A673 (cell line): ENCODE measurements around the gene ARHGAP4. TPM values are rescaled to one million over a fixed set of nuclear protein-coding genes. Genes with fewer than 3 reads are reported as not detected.

Experiments used
- BruUV-seq: library from RNA; stranded (reverse); fragments of 400-500 nt; replicated peaks from 2 replicates; lab custom pipeline; 2021; lab: Mats Ljungman, UMichigan
- CTCF ChIA-PET: fragments of 300-600 bp; sonication (Branson Sonifier 250); formaldehyde crosslinking; loops from one replicate; lab custom pipeline; 2022; ENCODE audit warnings: antibody characterized with exemption; lab: Charles Lee
- POLR2A ChIA-PET: fragments of 300-600 bp; sonication (Branson Sonifier 250); formaldehyde crosslinking; loops from one replicate; lab custom pipeline; 2022; ENCODE audit warnings: antibody characterized with exemption; ENCODE audit not compliant: low non-redundant PET; lab: Charles Lee
- DNase-seq: peaks from one replicate; pipeline ENCODE4 v3.0.0-alpha.2; 2015; ENCODE audit warnings: low spot score
- H3K27ac ChIP-seq: fragments of 200-600 bp; sonication (generic); 2 replicates; pipeline ENCODE4 v1.5.1; 2016; ENCODE audit warnings: mixed run types, low read depth, mild to moderate bottlenecking, mixed read lengths, antibody characterized with exemption, low read length; ENCODE audit not compliant: poor library complexity, severe bottlenecking
- H3K27me3 ChIP-seq: fragments of 200-600 bp; sonication (generic); replicated peaks from 2 replicates; pipeline ENCODE4 v1.6.1; 2017; ENCODE audit warnings: mixed run types, low read depth, mild to moderate bottlenecking, mixed read lengths, antibody characterized with exemption, low read length; ENCODE audit not compliant: insufficient read depth, poor library complexity
- H3K36me3 ChIP-seq: fragments of 200-600 bp; sonication (generic); 2 replicates; pipeline ENCODE4 v1.6.1; 2016; ENCODE audit warnings: mixed run types, mild to moderate bottlenecking, mixed read lengths, antibody characterized with exemption, low read length; ENCODE audit not compliant: insufficient read depth, poor library complexity, severe bottlenecking
- H3K4me1 ChIP-seq: fragments of 200-600 bp; sonication (generic); 2 replicates; pipeline ENCODE4 v1.6.1; 2017; ENCODE audit warnings: mixed run types, mild to moderate bottlenecking, mixed read lengths, antibody characterized with exemption, low read length; ENCODE audit not compliant: insufficient read depth, poor library complexity, severe bottlenecking
- H3K4me3 ChIP-seq: fragments of 200-600 bp; sonication (generic); 2 replicates; pipeline ENCODE4 v1.5.1; 2016; ENCODE audit warnings: low read depth, mixed run types, mild to moderate bottlenecking, mixed read lengths, low read length; ENCODE audit not compliant: poor library complexity, severe bottlenecking
- H3K9me3 ChIP-seq: fragments of 200-600 bp; sonication (generic); 2 replicates; pipeline ENCODE4 v1.6.1; 2016; ENCODE audit warnings: mixed run types, low read depth, mild to moderate bottlenecking, mixed read lengths, antibody characterized with exemption, low read length; ENCODE audit not compliant: poor library complexity, severe bottlenecking
- EZH2 ChIP-seq: fragments of 200-600 bp; sonication (generic); IDR thresholded peaks from 2 replicates; pipeline ENCODE4 v1.6.1; 2017; ENCODE audit warnings: borderline replicate concordance, low read depth, mild to moderate bottlenecking, mixed read lengths, antibody characterized with exemption, low read length; ENCODE audit not compliant: poor library complexity, severe bottlenecking
- intact Hi-C: fragments of 100-400 bp; cut with micrococcal nuclease; formaldehyde crosslinking; loops from one replicate; pipeline ENCODE4 v1.10.0; 2022; ENCODE audit not compliant: unreplicated experiment
- total RNA-seq: library from RNA; stranded (reverse); gene quantifications from 2 replicates; pipeline ENCODE4 v1.2.3, GENCODE V29; 2021
- TF ChIP-seq, protein P1 (sequence below): fragments of 300-800, 200-600 bp; sonication (generic); conservative IDR thresholded peaks from 2 replicates; pipeline ENCODE4 v1.5.1; 2017; ENCODE audit warnings: low read depth, mild to moderate bottlenecking, antibody characterized with exemption, low read length, moderate library complexity, mixed read lengths

Gene ARHGAP4
- total RNA-seq, 1 experiment from 2014 or later: 43.0 TPM

GRCh38 chrX:153963546-153963945 is 37.5 kb upstream of the ARHGAP4 start:
- peaks cover 52% of the 10 kb centered on the region for H3K36me3 ChIP-seq
- CTCF ChIA-PET: no interaction called here
- H3K4me3 ChIP-seq: no peak overlapping the region
- TF ChIP-seq, protein P1, sequence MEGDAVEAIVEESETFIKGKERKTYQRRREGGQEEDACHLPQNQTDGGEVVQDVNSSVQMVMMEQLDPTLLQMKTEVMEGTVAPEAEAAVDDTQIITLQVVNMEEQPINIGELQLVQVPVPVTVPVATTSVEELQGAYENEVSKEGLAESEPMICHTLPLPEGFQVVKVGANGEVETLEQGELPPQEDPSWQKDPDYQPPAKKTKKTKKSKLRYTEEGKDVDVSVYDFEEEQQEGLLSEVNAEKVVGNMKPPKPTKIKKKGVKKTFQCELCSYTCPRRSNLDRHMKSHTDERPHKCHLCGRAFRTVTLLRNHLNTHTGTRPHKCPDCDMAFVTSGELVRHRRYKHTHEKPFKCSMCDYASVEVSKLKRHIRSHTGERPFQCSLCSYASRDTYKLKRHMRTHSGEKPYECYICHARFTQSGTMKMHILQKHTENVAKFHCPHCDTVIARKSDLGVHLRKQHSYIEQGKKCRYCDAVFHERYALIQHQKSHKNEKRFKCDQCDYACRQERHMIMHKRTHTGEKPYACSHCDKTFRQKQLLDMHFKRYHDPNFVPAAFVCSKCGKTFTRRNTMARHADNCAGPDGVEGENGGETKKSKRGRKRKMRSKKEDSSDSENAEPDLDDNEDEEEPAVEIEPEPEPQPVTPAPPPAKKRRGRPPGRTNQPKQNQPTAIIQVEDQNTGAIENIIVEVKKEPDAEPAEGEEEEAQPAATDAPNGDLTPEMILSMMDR: no peak
- no peak for TF ChIP-seq EZH2
- BruUV-seq: no TSS peak
- intact Hi-C loops: no loop called here
- peaks cover 19% of the 10 kb centered on the region for H3K4me1 ChIP-seq
- H3K27me3 ChIP-seq: no peaks in the 10 kb centered on the region
- POLR2A ChIA-PET: interaction anchor here (0.6 kb wide), 1 partner anchor 10 kb away, joined by 3 read pairs; no protein-coding TSS in a partner anchor
- H3K27ac ChIP-seq: no peak overlapping the region
- no peak for DNase-seq
- H3K9me3 ChIP-seq: no peaks in the 10 kb centered on the region

- no peak overlapping the region for H3K4me3 ChIP-seq
- peaks cover 74% of the 10 kb centered on the region for H3K36me3 ChIP-seq
- ChIA-PET CTCF (no interaction called here), POLR2A (no interaction called here)
- TF ChIP-seq, protein P1: no peak
- no peak for TF ChIP-seq EZH2
- intact Hi-C loops: no loop called here
- no peak for DNase-seq
- no peak overlapping the region for H3K27ac ChIP-seq
- peaks cover under 1% of the 10 kb centered on the region for H3K4me1 ChIP-seq
- BruUV-seq: no TSS peak
- H3K27me3 ChIP-seq: no peaks in the 10 kb centered on the region
- H3K9me3 ChIP-seq: no peaks in the 10 kb centered on the region
Measured at GRCh38 chrX:153961292-153961691, 35.2 kb upstream of the ARHGAP4 start.

GRCh38 chrX:153960786-153961185 is 34.7 kb upstream of the ARHGAP4 start:
- Histone ChIP-seq H3K4me3 (no peak overlapping the region), H3K9me3 (no peaks in the 10 kb centered on the region), H3K27ac (no peak overlapping the region), H3K27me3 (no peaks in the 10 kb centered on the region), H3K36me3 (peaks cover 79% of the 10 kb centered on the region), H3K4me1 (no peaks in the 10 kb centered on the region)
- DNase-seq: no peak
- BruUV-seq: no TSS peak
- no peak for TF ChIP-seq EZH2
- TF ChIP-seq, protein P1: no peak
- CTCF ChIA-PET: no interaction called here
- POLR2A ChIA-PET: no interaction called here
- intact Hi-C loops: no loop called here
